Stimulated activated naive CD8-positive, alpha-beta T cell treated with anti-CD3 and anti-CD28 coated beads, Interleukin-15, Interleukin-2, amounts not matched to agents 100 U/mL and 50 U/mL, for 24 hours (primary cell): Measurements from ENCODE around the gene AQR.
"Not testable (repeated sequence)": the region's sequence is repeated elsewhere in the genome, so short reads cannot be mapped to it uniquely, and the experiment has no call there.

Experiments used
- ATAC-seq: fragments of 150-1000 bp; cut with Tn5 transposase; one replicate; pipeline ENCODE4 v1.10.0; 2021
- DNase-seq: peaks from one replicate; pipeline ENCODE4 v3.0.0; 2021

Gene AQR

GRCh38 chr15:34953851-34954250 is 15.7 kb downstream of the AQR start:
- DNase-seq (no peak), ATAC-seq (no peak)

GRCh38 chr15:34952481-34952880 is 17.1 kb downstream of the AQR start:
- ATAC-seq (no peak), DNase-seq (no peak)

GRCh38 chr15:34951993-34952392 is 17.5 kb downstream of the AQR start:
- DNase-seq: no peak
- no peak for ATAC-seq

- no peak for ATAC-seq
- DNase-seq: no peak
Observed at GRCh38 chr15:34944936-34945335, 24.6 kb downstream of the AQR start.

- no peak for ATAC-seq
- no peak for DNase-seq
Observed at GRCh38 chr15:34943711-34944110, 25.8 kb downstream of the AQR start.

- not testable (repeated sequence) for DNase-seq, ATAC-seq
Observed at GRCh38 chr15:34943264-34943663, 26.3 kb downstream of the AQR start.

GRCh38 chr15:34942363-34942762 is 27.2 kb downstream of the AQR start:
- DNase-seq: no peak
- ATAC-seq: no peak

GRCh38 chr15:34941831-34942230 is 27.7 kb downstream of the AQR start:
- ATAC-seq (no peak), DNase-seq (no peak)

- DNase-seq (no peak), ATAC-seq (no peak)
Observed at GRCh38 chr15:34941185-34941698, 28.3 kb downstream of the AQR start.

GRCh38 chr15:34933432-34933975 is 36.0 kb downstream of the AQR start:
- ATAC-seq: no peak
- no peak for DNase-seq

GRCh38 chr15:34928349-34928748 is 41.2 kb downstream of the AQR start:
- not testable (repeated sequence) for ATAC-seq, DNase-seq

- ATAC-seq (no peak), DNase-seq (no peak)
Observed at GRCh38 chr15:34927726-34928125, 41.8 kb downstream of the AQR start.

- DNase-seq: no peak
- ATAC-seq: no peak
Observed at GRCh38 chr15:34914317-34914716, 55.2 kb downstream of the AQR start.

GRCh38 chr15:34905047-34905446 is 64.5 kb downstream of the AQR start:
- DNase-seq: no peak
- ATAC-seq: no peak

GRCh38 chr15:34904527-34904926 is 65.0 kb downstream of the AQR start:
- DNase-seq: no peak
- no peak for ATAC-seq

- no peak for DNase-seq
Observed at GRCh38 chr15:34900748-34901147, 68.8 kb downstream of the AQR start.

GRCh38 chr15:34896183-34896582 is 73.4 kb downstream of the AQR start:
- DNase-seq (no peak), ATAC-seq (no peak)

More at GRCh38 chr15:34900748-34901147, 68.8 kb downstream of the AQR start:
- ATAC-seq: no peak

- no peak for DNase-seq
- no peak for ATAC-seq
Observed at GRCh38 chr15:34893967-34894366, 75.6 kb downstream of the AQR start.

- ATAC-seq (no peak), DNase-seq (no peak)
Observed at GRCh38 chr15:34892963-34893591, 76.5 kb downstream of the AQR start.

- no peak for DNase-seq
- no peak for ATAC-seq
Observed at GRCh38 chr15:34890424-34890823, 79.1 kb downstream of the AQR start.

- DNase-seq: no peak
Observed at GRCh38 chr15:34889476-34889875, 80.1 kb downstream of the AQR start.

GRCh38 chr15:34886134-34886533 is 83.4 kb downstream of the AQR start:
- no peak for DNase-seq
- no peak for ATAC-seq

More at GRCh38 chr15:34889476-34889875, 80.1 kb downstream of the AQR start:
- no peak for ATAC-seq

- DNase-seq (no peak), ATAC-seq (no peak)
Observed at GRCh38 chr15:34883633-34884032, 85.9 kb downstream of the AQR start.

GRCh38 chr15:34883042-34883441 is 86.5 kb downstream of the AQR start:
- DNase-seq (no peak), ATAC-seq (no peak)
